ENCODE measurements around the gene GPATCH1. TPM values are rescaled to one million over a fixed set of nuclear protein-coding genes. Genes with fewer than 3 reads are reported as not detected.

GPATCH1 gene
- total and polyA plus RNA-seq, 10 of the 15 experiments (the other 5 are each of a cell fraction or from before 2014, with no cell fraction given), result 4.5 to 9.6 (median 7.2) TPM

GRCh38 chr19:33159893-33160292, 78.9 kb downstream of the GPATCH1 start:
- Histone ChIP-seq H3K4me3 (no peak overlapping the region), H4K20me1 (ENCODE audit: control insufficient read depth, insufficient read depth) (no peaks in the 10 kb centered on the region), H3K4me2 (ENCODE audit: control insufficient read depth, insufficient read depth) (no peak overlapping the region), H3K27ac (ENCODE audit: control insufficient read depth, insufficient read depth) (no peak overlapping the region), H3K9ac (ENCODE audit: control insufficient read depth, insufficient read depth, low read length) (no peak overlapping the region), H3K79me2 (ENCODE audit: control insufficient read depth, insufficient read depth, low read length) (no peaks in the 10 kb centered on the region), H3K27me3 (replicated peaks in 1 of 2; ENCODE audit: control insufficient read depth in 2 of 2, insufficient read depth in 2 of 2, low read length in 1 of 2) (no peaks in the 10 kb centered on the region), H3K36me3 (ENCODE audit: control insufficient read depth in 2 of 2, insufficient read depth in 2 of 2, low read length in 1 of 2) (no peaks in the 10 kb centered on the region), H3K4me1 (ENCODE audit: control insufficient read depth, insufficient read depth, low read length) (peaks cover 10% of the 10 kb centered on the region), H2AFZ (ENCODE audit: control insufficient read depth, low read depth, low read length) (peak overlapping the region; percentile 13), H3K9me3 (replicated peaks; ENCODE audit: control insufficient read depth, insufficient read depth, low read length) (no peaks in the 10 kb centered on the region)
- WGBS (ENCODE audit: insufficient coverage, insufficient replicate concordance, low lambda C conversion rate, missing lambda C conversion rate), result 84% methylated on average over 8 of the region's 8 CpGs
- ATAC-seq, result no peak
- no peak for FAIRE-seq
- ChIA-PET POLR2A (no interaction called here), RAD21 (ENCODE audit: unreplicated experiment) (interaction anchor here (0.9 to 1.2 kb wide), 2 partner anchors 17 to 37 kb away, joined by 3 to 5 read pairs; no protein-coding TSS in a partner anchor), SMC1A (ENCODE audit: uncharacterized antibody, unreplicated experiment) (interaction anchor here (0.9 to 1.9 kb wide), 5 partner anchors 13 to 24 kb away, joined by 3 to 8 read pairs (median 4); no protein-coding TSS in a partner anchor), CTCF (interaction anchor here (0.6 to 2.5 kb wide), 6 partner anchors 16 to 1201 kb away, joined by 3 to 7 read pairs (median 4); no protein-coding TSS in a partner anchor)
- no TSS peak for BruUV-seq (replicated peaks)
- DNase-seq (ENCODE audit: low read depth, low spot score), result no peak
- TF ChIP-seq TAF1 (IDR thresholded peaks at IDR 0.05; ENCODE audit: borderline replicate concordance, low read depth, low read length) (no peak), MTA3 (IDR thresholded peaks at IDR 0.05; ENCODE audit: borderline replicate concordance, low read length) (0 out of 2 replicates have a peak, but pooled peaks have one; percentile 4)
- intact Hi-C loops (cut with micrococcal nuclease; ENCODE audit: unreplicated experiment), result no loop called here
- in situ Hi-C loops (cut with MboI), result no loop called here

DNA sequence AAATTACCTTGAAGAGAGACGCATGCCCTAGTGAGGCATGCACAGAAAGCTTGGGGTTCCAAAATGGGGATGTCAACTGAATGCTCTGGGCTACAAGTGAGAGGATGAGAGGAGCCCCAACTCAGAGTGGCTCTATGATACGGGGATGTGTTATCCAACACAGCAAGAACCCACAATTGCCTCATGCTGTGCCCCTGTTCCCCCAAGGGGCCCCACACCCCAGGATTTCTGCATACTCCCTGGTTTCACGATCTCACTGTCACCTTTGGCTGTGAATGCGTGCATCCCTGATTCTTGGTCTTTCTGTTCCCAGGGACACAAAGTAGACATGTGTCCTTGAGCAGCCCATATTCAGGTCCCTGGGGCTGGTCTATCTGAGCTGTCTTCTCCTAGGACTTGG, 80.2 kb downstream of the GPATCH1 start:
- no peak for ATAC-seq
- H2AFZ ChIP-seq (ENCODE audit: control insufficient read depth, low read depth, low read length), result no peak overlapping the region
- H3K9ac ChIP-seq (ENCODE audit: control insufficient read depth, insufficient read depth, low read length), result no peak overlapping the region
- peaks cover 10% of the 10 kb centered on the region for H3K4me1 ChIP-seq (ENCODE audit: control insufficient read depth, insufficient read depth, low read length)
- ChIA-PET SMC1A (ENCODE audit: uncharacterized antibody, unreplicated experiment) (interaction anchor here (1.1 to 1.3 kb wide), 3 partner anchors 11 to 20 kb away, joined by 3 to 4 read pairs (median 3); no protein-coding TSS in a partner anchor), CTCF (interaction anchor here (2.5 kb wide), 1 partner anchor 16 kb away, joined by 7 read pairs; no protein-coding TSS in a partner anchor), POLR2A (interaction anchor here (0.8 kb wide), 1 partner anchor 16 kb away, joined by 3 read pairs; no protein-coding TSS in a partner anchor), RAD21 (ENCODE audit: unreplicated experiment) (no interaction called here)
- BruUV-seq (replicated peaks), result no TSS peak
- H3K4me3 ChIP-seq, result no peak overlapping the region
- no peaks in the 10 kb centered on the region for H3K9me3 ChIP-seq (replicated peaks; ENCODE audit: control insufficient read depth, insufficient read depth, low read length)
- H3K27me3 ChIP-seq (replicated peaks in 1 of 2; ENCODE audit: control insufficient read depth in 2 of 2, insufficient read depth in 2 of 2, low read length in 1 of 2), result no peaks in the 10 kb centered on the region
- no peaks in the 10 kb centered on the region for H3K79me2 ChIP-seq (ENCODE audit: control insufficient read depth, insufficient read depth, low read length)
- WGBS (ENCODE audit: insufficient coverage, insufficient replicate concordance, low lambda C conversion rate, missing lambda C conversion rate), result 73% methylated on average over 4 of the region's 4 CpGs
- no peaks in the 10 kb centered on the region for H4K20me1 ChIP-seq (ENCODE audit: control insufficient read depth, insufficient read depth)
- no peak for FAIRE-seq
- no peaks in the 10 kb centered on the region for H3K36me3 ChIP-seq (ENCODE audit: control insufficient read depth in 2 of 2, insufficient read depth in 2 of 2, low read length in 1 of 2)
- intact Hi-C loops (cut with micrococcal nuclease; ENCODE audit: unreplicated experiment), result no loop called here
- H3K4me2 ChIP-seq (ENCODE audit: control insufficient read depth, insufficient read depth), result no peak overlapping the region
- in situ Hi-C loops (cut with MboI), result no loop called here
- H3K27ac ChIP-seq (ENCODE audit: control insufficient read depth, insufficient read depth), result no peak overlapping the region
- no peak for DNase-seq (ENCODE audit: low read depth, low spot score)
- no peak for TF ChIP-seq RBBP5 (conservative IDR thresholded peaks at IDR 0.05)
- TF ChIP-seq RELA (IDR thresholded peaks at IDR 0.05; ENCODE audit: borderline replicate concordance, partially characterized antibody), result no peak
- TF ChIP-seq, protein P1, sequence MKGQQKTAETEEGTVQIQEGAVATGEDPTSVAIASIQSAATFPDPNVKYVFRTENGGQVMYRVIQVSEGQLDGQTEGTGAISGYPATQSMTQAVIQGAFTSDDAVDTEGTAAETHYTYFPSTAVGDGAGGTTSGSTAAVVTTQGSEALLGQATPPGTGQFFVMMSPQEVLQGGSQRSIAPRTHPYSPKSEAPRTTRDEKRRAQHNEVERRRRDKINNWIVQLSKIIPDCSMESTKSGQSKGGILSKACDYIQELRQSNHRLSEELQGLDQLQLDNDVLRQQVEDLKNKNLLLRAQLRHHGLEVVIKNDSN (IDR thresholded peaks at IDR 0.05; ENCODE audit: borderline replicate concordance, extremely low read length, insufficient read depth, low read depth, low read length), result no peak
- no peak for TF ChIP-seq SMARCA5 (IDR thresholded peaks at IDR 0.05)
- TF ChIP-seq, protein P2, sequence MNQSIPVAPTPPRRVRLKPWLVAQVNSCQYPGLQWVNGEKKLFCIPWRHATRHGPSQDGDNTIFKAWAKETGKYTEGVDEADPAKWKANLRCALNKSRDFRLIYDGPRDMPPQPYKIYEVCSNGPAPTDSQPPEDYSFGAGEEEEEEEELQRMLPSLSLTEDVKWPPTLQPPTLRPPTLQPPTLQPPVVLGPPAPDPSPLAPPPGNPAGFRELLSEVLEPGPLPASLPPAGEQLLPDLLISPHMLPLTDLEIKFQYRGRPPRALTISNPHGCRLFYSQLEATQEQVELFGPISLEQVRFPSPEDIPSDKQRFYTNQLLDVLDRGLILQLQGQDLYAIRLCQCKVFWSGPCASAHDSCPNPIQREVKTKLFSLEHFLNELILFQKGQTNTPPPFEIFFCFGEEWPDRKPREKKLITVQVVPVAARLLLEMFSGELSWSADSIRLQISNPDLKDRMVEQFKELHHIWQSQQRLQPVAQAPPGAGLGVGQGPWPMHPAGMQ (IDR thresholded peaks at IDR 0.05; ENCODE audit: borderline replicate concordance), result no peak
- TF ChIP-seq, protein P3, sequence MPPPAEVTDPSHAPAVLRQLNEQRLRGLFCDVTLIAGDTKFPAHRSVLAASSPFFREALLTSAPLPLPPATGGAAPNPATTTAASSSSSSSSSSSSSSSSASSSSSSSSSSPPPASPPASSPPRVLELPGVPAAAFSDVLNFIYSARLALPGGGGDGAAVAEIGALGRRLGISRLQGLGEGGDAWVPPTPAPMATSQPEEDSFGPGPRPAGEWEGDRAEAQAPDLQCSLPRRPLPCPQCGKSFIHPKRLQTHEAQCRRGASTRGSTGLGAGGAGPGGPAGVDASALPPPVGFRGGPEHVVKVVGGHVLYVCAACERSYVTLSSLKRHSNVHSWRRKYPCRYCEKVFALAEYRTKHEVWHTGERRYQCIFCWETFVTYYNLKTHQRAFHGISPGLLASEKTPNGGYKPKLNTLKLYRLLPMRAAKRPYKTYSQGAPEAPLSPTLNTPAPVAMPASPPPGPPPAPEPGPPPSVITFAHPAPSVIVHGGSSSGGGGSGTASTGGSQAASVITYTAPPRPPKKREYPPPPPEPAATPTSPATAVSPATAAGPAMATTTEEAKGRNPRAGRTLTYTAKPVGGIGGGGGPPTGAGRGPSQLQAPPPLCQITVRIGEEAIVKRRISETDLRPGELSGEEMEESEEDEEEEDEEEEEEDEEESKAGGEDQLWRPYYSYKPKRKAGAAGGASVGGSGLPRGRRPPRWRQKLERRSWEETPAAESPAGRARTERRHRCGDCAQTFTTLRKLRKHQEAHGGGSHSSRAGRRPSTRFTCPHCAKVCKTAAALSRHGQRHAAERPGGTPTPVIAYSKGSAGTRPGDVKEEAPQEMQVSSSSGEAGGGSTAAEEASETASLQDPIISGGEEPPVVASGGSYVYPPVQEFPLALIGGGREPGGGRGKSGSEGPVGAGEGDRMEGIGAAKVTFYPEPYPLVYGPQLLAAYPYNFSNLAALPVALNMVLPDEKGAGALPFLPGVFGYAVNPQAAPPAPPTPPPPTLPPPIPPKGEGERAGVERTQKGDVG (CRISPR knock-in tag; IDR thresholded peaks at IDR 0.05), result no peak
- TF ChIP-seq, protein P4, sequence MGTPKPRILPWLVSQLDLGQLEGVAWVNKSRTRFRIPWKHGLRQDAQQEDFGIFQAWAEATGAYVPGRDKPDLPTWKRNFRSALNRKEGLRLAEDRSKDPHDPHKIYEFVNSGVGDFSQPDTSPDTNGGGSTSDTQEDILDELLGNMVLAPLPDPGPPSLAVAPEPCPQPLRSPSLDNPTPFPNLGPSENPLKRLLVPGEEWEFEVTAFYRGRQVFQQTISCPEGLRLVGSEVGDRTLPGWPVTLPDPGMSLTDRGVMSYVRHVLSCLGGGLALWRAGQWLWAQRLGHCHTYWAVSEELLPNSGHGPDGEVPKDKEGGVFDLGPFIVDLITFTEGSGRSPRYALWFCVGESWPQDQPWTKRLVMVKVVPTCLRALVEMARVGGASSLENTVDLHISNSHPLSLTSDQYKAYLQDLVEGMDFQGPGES (IDR thresholded peaks at IDR 0.05), result no peak
- no peak for TF ChIP-seq CHD4 (IDR thresholded peaks at IDR 0.05)
- no peak for TF ChIP-seq NR2C1 (IDR thresholded peaks at IDR 0.05)
